NCI-H2107 treated with DMSO at 0.1 percent for 48 hours (cell line): ENCODE results near the gene SH3GLB2.
"Not testable (repeated sequence)": the region's sequence is repeated elsewhere in the genome, so short reads cannot be mapped to it uniquely, and the experiment has no call there.

Experiments used
- DNase-seq: peaks from one replicate; lab custom pipeline; 2025; ENCODE audit not compliant: unreplicated experiment; lab: John Stamatoyannopoulos, UW

The SH3GLB2 gene

DNA sequence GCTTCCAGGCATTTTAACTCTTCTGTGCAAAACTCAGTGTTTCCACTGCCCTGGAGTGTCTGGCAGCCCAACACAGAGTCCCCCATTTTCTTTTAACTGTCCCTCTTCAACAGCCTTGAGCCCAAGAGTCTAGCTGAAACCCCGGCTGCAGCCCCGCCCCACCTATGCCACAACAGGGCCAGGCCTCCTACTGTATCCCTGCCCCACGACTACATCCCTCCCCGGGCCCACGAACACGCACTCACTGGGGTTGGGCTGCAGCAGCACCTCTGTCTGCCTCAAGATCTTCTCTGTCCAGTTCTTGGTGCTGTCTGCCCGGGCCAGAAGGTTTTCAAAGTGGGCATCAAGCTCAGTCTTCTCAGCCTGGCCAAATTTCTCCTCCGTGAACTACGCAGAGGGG is 6.1 kb downstream of the SH3GLB2 start:
- no peak for DNase-seq

DNA sequence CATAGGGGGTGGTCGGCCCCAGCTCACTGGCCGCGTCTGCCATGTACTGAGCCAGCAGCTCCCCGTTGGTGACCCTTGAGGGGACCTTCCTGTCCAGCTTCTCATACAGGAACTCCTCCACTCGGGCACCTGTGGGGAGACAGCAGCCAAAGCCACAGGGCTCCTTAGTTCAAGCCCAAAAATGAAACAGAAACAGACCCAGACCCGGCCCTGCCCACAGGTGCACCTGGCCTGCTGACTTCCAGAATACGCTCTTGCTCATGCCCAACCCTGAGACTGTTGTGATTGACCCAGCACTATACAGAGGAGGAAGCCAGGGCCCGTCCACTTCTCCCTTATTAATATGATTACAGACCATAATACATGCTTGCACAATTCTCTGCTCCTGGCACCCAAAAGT is 7.0 kb downstream of the SH3GLB2 start:
- DNase-seq: no peak

DNA sequence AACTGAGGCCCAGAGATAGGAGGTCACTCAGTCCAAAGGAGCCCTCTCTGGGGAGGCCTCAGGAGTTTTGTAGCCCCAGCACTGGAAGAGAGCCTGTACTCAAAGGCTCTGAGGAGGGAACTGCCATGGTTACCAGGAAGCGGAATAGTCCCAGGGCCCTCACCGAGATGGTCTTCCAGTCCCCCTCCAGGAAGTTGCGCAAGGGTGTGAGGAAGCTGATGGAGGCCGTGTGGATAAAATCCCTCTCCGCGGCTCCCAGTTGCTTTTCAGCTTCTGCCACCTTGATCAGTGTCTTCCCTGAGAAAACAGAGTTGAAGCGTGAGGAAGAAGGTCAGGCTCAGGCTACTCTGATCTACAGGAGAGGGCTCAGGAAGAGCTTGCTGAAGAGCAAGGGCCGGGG is 13.5 kb downstream of the SH3GLB2 start:
- DNase-seq: no peak

DNA sequence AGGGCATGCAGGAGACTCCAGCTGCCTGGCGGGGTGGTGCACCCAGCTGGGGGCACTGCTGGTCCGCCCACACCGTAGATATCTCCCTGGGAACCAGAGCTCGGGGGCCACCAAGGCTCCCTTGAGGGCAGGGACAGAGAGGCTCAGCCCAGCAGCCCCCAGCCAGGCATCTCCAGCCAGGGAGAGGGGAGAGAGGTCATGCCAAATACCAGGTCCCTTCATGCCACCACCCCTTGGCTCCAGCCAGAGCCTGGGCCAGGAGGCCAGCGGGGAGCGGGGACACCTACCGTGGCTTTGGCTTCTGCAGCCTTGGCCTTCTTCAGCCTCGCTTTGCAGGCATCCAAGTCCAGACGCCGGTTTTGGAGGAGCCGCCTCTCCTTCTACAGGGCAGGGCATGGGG is 14.0 kb downstream of the SH3GLB2 start:
- DNase-seq: no peak

DNA sequence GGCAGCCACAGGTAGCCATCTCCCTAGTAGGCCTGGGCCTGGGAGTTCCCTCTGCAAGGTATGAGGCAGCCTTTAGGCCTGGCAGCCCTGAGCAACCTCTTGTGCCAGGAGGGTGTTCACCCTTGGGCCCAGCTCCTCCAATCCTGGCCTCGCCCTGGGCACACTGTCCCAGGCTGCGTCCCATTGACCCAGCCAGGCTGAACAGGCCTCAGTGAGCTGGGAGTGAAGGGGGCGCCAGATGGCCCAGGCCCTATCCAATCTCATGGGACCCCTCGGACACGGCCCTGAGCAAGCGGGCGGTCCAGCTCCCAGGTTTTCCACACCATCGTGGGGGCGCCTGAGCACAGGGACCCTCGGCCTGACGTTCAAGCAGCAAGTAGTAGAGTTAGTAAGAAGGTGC is 14.5 kb downstream of the SH3GLB2 start:
- DNase-seq: no peak

DNA sequence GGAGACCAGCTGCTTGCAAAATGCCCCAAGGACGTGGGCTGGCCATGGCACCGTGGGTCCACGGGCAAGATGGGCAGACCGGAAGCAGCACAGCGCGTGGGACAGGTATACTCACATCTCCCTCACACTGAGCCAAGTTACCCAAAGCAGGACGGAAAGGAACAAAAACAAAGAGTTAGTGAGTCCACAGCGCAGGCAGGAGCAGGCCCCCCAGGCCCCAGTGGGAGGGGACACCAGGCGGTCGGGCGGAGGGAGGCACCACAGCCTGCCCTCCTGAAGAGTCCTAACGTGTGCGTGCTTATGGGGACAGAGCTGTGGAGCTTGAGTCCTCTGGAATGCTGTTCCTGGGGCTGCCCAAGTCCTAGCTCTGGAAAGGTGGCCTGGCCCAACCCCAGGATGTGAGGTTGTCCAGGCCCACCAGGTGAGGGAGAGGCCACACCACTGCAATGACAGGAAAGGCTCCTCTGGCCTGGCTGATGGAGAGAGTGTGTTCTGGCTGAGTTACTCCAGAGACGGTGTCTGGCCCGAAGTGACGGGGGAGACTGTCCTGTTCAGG is 15.2 kb downstream of the SH3GLB2 start:
- no peak for DNase-seq

DNA sequence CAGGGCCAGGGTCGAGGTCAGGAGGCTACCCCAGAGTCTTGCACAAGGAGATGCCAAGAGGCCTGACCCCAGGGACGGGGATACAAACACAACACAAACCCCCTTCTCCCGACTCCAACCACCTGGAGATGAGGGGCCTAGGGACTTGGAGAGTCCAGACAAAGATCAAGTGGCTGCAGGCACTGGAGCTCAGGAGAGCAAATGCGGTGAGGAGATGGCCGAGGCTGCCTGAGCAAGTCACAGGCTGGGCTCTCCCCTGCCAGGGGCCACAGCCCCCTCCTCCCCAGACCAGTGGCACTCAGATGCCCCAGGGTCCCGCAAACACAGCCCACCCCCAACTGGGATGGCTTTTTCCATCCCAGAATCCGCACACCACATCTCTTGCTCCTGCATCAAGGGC is 15.8 kb downstream of the SH3GLB2 start:
- no peak for DNase-seq

DNA sequence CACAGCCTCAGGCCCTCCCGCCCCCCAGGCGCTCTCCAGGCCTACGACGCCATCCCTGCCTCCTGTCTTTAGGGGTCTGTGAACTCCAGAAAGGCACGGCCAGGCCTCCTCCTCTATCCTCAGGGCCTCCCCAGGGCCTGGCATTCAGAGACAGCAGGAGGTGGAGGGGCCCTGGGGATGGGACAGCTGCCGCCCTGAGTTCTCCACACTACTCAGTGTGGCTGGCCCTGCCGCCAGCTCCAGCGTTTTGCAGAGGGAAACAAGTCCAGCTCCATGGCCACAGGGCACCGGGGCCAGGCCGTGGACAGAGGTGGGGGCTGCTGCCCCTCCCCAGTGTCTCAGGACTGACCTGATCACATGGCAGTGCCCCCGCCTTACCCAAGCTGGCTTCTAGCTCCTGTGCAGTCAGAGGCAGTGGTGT is 16.4 kb downstream of the SH3GLB2 start:
- no peak for DNase-seq

DNA sequence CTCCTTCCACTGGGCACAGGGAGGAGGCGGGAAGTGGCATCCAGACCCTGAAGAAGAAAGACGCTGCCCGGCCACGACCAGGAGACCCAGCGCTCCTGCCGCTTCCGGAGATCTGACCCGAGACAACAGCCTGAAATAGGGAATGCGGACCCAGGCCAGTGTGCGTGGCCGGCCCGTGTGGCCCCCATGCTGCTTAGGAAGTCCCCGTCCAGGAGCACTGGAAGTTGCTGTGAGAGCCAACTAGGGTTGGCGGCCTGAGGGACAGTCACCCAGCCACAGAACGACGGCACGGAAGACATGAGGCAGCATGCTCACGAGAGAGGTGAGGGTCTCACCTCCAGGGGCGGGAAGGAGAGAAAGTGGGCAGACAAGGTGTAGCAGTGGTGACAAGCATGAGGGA is 17.0 kb downstream of the SH3GLB2 start:
- no peak for DNase-seq

DNA sequence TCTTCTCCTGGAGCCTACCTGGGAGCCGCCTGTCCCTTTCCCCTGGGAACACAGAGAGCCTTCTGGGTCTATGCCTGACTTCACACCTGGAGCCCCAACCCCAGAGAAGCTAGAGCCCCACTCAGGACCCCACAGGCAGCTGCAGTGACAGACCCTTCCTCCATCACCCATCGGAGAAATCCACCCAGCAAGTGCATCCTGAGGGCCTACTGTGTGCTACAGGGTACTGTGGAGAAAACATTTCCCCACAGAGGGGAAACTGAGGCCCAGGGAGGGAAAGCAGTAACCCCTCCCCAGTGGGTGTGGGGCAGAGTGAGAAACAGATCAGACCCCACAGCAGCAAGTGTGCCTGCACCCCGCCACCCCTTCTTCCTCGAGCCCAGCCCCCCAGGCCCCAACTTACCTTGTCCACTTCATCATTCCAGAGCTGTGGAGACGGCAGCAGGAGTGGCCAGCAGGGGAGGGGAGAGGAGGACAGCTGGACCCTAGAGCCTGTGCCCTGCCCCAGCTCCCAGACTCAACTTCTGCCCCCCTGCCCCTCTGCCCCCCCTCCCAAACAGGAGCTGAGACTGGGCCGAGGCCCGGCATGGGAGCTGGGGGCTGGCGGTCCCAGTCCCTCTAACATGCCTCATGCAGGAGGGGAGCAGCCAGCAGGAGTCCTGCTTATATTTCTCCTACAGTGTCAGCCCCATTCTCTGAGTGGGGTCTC is 17.7 kb downstream of the SH3GLB2 start:
- no peak for DNase-seq

DNA sequence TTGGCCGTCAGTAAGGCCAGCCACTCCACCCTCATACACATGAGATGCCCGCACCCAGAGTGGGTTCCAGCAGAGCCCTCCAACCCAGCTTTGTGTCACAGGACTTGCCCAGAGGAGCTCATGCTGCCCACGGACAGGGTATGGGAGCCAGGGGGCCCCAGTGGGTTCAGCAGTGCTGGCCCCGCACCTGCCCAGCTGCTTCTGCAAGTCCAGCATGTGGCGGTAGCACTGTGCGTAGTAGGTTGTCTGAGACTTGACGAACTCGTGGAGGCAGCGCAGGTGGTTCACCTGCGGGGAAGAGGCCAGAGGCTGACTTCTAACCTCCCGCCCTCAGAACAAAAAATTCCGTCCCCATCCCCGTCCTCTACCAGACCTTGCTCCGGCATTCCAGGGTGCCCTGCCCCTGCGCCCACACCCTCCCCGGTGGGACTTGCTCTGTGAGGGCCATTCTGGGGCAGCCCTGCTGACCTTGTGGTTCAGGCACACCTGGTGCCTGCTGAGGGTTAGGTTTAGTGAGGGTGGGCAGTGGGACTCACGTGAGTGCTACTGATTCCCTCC is 18.5 kb downstream of the SH3GLB2 start:
- no peak for DNase-seq

DNA sequence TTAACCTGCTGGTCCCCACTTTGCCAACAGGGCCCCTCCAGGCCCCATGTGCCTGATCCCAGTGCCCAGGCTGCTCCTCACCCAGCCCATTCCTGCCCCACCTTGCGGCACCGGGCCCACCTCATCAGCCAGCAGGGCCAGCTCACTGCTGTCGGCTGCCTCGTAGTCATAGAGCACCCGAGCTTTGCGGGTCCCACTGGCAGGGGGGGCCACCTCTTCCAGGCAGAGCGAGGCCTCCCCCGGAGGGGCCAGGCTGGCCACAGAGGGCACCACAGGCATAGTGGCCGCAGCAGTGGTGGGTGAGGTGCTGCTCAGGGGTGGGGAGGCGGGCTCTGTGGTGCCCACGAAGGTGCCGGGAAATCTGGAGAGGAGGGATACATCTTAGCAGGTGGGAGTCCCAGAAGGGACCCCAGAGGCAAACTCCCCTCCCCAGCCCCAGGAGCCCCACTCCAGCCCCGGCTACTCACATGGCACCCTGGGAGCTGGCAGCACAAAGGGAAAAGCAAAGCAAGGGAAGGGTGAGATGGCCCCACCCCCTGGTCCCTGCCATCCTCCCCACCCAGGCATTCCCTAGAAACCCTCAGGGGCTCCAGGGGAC is 19.0 kb downstream of the SH3GLB2 start:
- DNase-seq: no peak

DNA sequence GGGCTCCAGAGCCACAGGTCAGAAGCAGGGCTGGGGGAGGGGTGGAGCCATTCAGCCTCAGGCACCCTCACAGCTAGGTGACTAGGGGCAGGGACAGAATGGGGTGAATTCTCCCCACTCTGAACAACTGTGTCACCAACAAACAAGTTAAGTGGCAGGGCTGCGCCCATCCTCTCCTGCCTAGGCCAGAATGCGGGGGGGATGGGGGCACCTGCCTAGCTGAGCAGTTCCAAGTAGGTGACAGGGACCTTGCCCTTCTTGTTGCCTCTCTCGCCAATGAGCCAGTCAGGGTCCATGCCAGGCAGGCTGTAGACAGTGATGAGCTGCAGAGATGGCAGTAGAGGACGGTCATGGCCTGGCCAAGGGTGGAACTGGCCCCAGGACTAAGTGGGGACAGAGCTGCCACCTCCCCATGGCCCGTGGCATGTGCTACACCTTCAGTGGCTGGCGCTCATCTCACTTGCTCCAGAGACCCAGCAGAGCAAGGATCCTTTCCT is 19.6 kb downstream of the SH3GLB2 start:
- no peak for DNase-seq

DNA sequence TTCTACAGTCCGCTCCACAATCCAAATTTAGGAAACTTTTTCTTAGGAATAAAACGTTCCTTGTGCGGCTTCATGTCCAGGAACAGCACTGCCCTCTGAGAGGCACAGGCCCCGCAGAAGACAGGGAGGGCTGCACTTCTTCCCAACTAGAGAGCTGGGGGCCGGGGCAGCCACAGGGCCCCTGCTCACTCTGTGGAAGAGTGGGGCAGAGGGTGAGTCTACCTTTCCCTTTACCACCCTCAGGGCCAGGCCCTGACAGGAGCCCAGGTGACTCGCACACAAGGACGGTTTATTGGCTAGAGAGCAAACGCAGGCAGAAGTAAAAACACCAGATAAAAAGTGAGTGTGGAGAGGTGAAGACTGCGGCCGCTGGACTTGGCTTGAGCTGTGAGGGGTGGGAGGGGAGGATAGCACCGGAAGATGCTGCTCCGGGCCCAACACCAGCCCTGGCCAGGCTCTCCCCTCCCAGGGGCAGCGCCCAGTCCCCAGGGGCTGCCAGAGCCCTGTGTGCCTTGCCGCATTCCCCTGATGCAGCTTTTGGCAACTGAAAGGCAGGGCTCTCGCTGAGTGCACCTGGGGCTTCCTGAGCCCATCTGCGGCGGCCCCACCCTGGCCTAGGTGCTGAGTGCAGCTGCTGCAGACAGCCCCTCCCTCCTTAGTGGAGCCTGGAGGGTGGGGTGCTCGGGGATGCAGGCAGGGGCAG is 20.2 kb downstream of the SH3GLB2 start:
- peak; percentile 22 for DNase-seq

DNA sequence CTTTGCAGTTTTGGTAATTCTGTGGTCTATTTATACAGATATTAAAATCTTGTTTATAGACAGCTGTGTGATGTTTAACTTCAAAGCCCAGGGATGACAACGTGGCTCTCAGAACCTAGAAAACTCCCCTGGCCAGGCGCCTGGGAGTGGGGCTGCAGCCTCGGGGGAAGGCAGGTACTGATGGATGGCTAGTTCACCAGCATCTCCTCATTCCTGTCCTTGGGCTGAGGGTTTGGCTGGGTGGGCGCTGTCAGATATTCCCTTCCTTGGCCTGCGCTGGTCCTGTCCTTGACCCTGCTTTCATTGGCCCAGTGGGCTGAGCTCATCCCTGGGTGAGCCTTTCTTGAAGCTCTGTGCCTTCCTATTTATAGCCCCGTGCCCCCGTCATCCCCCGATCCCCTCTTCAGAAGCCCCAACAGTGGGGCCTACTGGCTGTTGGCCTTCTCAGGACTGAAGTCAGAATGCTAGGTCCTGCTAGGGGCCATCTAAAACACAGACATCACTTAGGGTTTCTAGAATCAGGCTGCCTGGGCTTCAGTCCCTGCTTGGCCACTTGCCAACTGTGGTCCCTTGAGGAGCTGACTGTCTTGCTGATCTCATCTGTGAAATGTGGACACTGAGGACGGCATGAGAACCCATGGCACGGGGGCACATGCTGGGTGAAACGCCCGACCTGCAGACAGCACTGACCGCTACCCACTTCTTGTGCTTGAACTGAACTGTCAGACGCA is 20.9 kb downstream of the SH3GLB2 start:
- DNase-seq: no peak

DNA sequence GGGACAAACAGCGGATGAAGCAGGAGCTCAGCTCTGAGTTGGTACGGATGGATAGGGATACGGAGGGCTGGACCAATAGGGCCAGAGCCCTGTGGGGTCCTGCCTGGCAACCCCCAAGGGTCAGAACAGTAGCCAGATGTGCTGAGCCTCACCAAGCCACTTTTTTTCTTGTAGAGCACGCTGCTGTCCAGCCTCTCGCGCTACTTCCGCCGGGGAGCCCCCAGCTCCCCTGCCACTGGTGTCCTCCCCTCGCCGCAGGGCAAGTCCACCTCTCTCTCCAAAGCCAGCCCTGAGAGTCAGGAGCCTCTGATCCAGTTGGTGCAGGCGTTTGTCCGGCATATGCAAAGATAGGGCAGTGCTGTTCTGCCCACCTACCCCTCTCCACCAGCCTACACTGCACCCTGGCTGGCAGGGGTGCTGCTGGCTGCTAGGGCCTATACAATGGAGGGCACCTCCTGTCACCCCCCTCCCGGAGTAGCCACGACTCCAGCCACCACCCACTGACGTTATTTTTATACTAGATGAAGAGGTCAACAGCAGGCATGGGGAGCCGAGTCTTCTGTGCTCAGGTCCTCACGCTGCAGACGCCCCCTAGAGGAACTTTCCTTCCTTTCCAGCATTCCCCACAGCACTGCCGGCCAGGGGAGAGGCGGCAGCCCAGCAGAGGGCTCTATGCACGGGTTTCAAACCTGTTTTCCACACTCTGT is 21.6 kb downstream of the SH3GLB2 start:
- peak; percentile 69 for DNase-seq

DNA sequence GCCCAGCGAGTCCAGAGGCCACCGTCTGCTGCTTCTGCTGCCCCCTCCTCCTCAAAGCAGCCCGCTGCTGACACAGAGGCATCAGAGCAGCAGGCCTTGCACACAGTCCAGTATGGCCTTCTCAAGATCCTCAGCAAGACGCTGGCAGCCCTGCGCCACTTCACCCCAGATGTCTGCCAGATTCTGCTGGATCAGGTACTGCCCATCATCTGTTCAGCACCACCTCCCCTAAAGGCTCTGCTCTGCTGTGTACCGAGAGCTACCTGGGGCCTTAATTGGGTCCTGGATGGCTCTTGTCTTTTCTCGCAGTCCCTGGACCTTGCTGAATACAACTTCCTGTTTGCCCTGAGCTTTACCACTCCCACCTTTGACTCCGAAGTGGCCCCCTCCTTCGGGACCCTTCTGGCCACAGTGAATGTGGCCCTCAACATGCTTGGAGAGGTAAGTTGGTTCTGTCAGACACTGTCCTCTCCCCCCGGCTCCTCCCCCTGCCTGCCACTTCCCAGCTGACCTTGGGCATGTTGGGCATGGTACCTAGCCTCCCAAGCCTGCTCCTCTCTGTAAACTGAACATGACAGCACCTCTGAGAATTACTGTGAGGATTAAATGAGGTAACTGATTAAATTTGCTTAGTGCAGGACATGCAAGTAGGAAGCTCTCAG is 22.7 kb downstream of the SH3GLB2 start:
- no peak for DNase-seq

DNA sequence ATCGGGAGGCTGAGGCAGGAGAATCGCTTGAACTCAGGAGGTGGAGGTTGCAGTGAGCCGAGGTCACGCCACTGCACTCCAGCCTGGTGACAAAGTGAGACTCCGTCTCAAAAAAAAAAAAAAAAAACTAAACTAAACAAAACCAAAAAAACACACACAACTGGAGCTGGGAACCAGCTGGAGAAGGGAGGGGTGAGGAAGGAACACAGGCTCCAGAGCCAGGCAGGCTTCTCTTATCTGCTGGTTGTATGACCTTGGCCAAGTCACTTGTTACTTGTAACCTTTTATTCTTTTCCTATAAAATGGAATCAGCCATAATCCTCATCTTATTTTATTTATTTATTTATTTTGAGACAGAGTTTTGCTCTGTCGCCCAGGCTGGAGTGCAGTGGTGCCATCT is 24.0 kb downstream of the SH3GLB2 start:
- DNase-seq: not testable (repeated sequence)

DNA sequence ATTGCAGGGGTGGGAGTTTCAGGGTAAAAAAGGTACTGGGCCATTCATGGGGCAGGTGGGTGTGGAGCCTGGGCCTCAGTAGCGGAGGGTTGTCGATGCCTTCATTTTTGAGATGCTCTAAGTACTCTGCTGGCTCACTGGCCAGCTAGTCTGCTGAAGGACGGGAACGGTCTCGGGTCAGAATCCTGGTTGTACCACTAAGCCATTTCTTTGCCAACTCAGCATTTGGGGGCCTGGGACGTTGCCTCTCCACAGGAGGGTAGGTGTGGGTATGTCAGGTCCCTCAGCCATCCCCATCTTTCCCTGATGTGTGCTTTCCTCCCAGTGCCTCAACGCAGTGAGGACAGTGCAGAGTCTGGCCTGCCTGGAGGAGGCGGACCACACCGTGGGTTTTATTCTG is 25.1 kb downstream of the SH3GLB2 start:
- no peak for DNase-seq
